ENCODE measurements around the gene EIF3B.

DNA sequence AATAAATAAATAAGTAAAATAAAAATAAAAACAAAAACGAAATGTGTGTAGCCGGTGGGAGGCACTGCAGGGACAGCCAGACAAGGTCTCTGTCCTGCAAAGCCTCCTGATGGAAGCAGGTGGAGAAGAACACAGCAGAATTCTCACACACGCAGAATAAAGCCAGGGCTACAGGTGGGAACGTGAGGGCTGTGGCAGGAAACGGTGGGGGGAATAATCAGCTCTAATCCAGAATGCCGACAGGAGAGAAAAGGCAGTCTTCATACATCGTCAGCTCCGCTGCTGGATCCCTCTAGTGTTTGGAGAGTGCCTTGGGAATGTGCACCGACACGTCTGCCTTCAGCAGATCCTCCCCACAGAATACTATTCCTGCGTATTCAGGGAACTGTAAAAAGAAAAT lies 33.6 kb upstream of the EIF3B start:
- TF ChIP-seq EZH2 (IDR thresholded peaks at IDR 0.05; ENCODE audit: borderline replicate concordance, low read depth, low read length, severe bottlenecking) = no peak
- TF ChIP-seq, protein P1, sequence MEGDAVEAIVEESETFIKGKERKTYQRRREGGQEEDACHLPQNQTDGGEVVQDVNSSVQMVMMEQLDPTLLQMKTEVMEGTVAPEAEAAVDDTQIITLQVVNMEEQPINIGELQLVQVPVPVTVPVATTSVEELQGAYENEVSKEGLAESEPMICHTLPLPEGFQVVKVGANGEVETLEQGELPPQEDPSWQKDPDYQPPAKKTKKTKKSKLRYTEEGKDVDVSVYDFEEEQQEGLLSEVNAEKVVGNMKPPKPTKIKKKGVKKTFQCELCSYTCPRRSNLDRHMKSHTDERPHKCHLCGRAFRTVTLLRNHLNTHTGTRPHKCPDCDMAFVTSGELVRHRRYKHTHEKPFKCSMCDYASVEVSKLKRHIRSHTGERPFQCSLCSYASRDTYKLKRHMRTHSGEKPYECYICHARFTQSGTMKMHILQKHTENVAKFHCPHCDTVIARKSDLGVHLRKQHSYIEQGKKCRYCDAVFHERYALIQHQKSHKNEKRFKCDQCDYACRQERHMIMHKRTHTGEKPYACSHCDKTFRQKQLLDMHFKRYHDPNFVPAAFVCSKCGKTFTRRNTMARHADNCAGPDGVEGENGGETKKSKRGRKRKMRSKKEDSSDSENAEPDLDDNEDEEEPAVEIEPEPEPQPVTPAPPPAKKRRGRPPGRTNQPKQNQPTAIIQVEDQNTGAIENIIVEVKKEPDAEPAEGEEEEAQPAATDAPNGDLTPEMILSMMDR (IDR thresholded peaks at IDR 0.05; ENCODE audit: borderline replicate concordance, extremely low read depth, low read length, poor library complexity, severe bottlenecking) = no peak

All from DND-41 (cell line).